Ishikawa (cell line): ENCODE data around the gene CPN2.

Experiments
- CEBPB ChIP-seq: IDR thresholded peaks from 2 replicates; pipeline ENCODE4 v1.6.1; 2012
- CREB1 ChIP-seq: IDR thresholded peaks from 2 replicates; pipeline ENCODE4 v1.6.1; 2012; ENCODE audit warnings: low read depth
- EGR1 ChIP-seq: IDR thresholded peaks from 2 replicates; pipeline ENCODE4 v1.6.1; 2012
- EP300 ChIP-seq: IDR thresholded peaks from 2 replicates; pipeline ENCODE4 v1.6.1; 2012; ENCODE audit warnings: borderline replicate concordance
- FOXM1 ChIP-seq: IDR thresholded peaks from 2 replicates; pipeline ENCODE4 v1.6.1; 2012; ENCODE audit warnings: low read depth, borderline replicate concordance
- NFIC ChIP-seq: IDR thresholded peaks from 2 replicates; pipeline ENCODE4 v1.6.1; 2012
- RAD21 ChIP-seq: IDR thresholded peaks from 2 replicates; pipeline ENCODE4 v1.6.1; 2012; ENCODE audit warnings: low read depth
- TAF1 ChIP-seq: IDR thresholded peaks from 2 replicates; pipeline ENCODE4 v1.6.1; 2012; ENCODE audit warnings: low read depth, mild to moderate bottlenecking
- TCF12 ChIP-seq: IDR thresholded peaks from 2 replicates; pipeline ENCODE4 v1.6.1; 2012; ENCODE audit warnings: low read depth
- TEAD4 ChIP-seq: IDR thresholded peaks from 2 replicates; pipeline ENCODE4 v1.6.1; 2012
- YY1 ChIP-seq: IDR thresholded peaks from 2 replicates; pipeline ENCODE4 v1.6.1; 2012; ENCODE audit warnings: low read depth
- ZBTB7A ChIP-seq: IDR thresholded peaks from 2 replicates; pipeline ENCODE4 v1.6.1; 2012; ENCODE audit warnings: low read depth
- TF ChIP-seq, protein P1 (sequence below): IDR thresholded peaks from 2 replicates; pipeline ENCODE4 v1.6.1; 2012
- TF ChIP-seq, protein P2 (sequence below): IDR thresholded peaks from 2 replicates; pipeline ENCODE4 v1.6.1; 2012; ENCODE audit warnings: low read depth, mild to moderate bottlenecking
- TF ChIP-seq, protein P3 (sequence below): IDR thresholded peaks from 2 replicates; pipeline ENCODE4 v1.6.1; 2012

Gene CPN2, protein sequence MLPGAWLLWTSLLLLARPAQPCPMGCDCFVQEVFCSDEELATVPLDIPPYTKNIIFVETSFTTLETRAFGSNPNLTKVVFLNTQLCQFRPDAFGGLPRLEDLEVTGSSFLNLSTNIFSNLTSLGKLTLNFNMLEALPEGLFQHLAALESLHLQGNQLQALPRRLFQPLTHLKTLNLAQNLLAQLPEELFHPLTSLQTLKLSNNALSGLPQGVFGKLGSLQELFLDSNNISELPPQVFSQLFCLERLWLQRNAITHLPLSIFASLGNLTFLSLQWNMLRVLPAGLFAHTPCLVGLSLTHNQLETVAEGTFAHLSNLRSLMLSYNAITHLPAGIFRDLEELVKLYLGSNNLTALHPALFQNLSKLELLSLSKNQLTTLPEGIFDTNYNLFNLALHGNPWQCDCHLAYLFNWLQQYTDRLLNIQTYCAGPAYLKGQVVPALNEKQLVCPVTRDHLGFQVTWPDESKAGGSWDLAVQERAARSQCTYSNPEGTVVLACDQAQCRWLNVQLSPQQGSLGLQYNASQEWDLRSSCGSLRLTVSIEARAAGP

DNA sequence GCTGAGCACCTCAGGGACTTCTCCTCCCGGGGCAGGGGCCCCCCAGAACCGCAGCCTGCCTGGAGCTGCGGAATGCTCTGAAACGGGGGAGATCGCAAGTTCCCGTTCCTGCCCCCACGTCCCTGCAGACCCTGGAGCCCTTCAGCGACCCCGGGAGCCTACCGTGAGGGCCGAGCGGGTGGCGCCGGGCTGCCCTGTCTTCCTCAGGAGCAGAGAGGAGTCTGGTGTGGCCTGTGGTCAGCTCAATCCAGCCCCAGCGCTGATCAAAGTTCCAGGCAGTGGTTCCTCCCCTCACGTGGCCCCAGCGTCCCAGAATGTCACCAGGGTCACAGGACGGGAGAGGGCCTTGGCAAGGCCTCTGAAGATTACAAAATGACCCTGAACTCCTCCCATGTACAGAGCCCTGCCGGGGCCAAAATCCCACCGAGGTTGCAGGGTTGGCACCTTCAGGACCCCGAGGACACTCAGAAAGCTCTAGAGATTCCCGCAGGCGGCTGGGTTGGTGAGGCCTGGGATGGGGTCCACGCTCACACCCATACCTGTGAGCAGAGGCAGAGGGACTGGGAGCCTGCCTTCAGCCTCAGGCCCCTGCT is at the start of gene CPN2:
TSS of gene CPN2 (minus strand) at position 249 of the 593 bp plus-strand sequence. CDS start 8,626 bp downstream, outside the sequence.
- TF ChIP-seq CREB1 (no peak), TCF12 (no peak), YY1 (no peak), RAD21 (no peak), CEBPB (no peak), NFIC (no peak), TEAD4 (no peak), FOXM1 (no peak)
- TF ChIP-seq, protein P1, sequence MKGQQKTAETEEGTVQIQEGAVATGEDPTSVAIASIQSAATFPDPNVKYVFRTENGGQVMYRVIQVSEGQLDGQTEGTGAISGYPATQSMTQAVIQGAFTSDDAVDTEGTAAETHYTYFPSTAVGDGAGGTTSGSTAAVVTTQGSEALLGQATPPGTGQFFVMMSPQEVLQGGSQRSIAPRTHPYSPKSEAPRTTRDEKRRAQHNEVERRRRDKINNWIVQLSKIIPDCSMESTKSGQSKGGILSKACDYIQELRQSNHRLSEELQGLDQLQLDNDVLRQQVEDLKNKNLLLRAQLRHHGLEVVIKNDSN = no peak
- TF ChIP-seq, protein P2, sequence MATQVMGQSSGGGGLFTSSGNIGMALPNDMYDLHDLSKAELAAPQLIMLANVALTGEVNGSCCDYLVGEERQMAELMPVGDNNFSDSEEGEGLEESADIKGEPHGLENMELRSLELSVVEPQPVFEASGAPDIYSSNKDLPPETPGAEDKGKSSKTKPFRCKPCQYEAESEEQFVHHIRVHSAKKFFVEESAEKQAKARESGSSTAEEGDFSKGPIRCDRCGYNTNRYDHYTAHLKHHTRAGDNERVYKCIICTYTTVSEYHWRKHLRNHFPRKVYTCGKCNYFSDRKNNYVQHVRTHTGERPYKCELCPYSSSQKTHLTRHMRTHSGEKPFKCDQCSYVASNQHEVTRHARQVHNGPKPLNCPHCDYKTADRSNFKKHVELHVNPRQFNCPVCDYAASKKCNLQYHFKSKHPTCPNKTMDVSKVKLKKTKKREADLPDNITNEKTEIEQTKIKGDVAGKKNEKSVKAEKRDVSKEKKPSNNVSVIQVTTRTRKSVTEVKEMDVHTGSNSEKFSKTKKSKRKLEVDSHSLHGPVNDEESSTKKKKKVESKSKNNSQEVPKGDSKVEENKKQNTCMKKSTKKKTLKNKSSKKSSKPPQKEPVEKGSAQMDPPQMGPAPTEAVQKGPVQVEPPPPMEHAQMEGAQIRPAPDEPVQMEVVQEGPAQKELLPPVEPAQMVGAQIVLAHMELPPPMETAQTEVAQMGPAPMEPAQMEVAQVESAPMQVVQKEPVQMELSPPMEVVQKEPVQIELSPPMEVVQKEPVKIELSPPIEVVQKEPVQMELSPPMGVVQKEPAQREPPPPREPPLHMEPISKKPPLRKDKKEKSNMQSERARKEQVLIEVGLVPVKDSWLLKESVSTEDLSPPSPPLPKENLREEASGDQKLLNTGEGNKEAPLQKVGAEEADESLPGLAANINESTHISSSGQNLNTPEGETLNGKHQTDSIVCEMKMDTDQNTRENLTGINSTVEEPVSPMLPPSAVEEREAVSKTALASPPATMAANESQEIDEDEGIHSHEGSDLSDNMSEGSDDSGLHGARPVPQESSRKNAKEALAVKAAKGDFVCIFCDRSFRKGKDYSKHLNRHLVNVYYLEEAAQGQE = no peak

DNA sequence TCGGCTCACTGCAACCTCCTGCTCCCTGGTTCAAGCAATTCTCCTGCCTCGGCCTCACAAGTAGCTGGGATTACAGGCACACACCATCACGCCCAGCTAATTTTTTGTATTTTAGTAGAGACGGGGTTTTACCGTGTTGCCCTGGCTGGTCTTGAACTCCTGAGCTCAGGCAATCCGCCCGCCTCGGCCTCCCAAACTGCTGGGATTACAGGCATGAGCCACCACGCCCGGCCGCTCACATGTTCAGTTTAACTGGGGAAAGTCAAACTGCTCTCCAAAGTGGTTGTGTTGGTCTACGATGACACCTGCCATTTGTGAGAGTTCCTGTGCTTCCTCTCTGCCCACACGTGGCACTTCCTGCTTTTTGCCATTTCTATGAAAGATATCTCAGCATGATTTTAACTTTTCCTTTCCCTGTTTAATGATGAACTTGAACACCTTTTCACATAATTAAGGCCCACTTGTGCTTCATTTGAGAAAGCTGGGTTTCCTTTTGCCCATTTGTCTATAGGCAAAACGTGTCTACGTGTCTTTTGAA is 48.8 kb upstream of the CPN2 start:
- TF ChIP-seq TCF12 = no peak
- no peak for TF ChIP-seq RAD21
- no peak for TF ChIP-seq EGR1
- TF ChIP-seq TAF1 = no peak

DNA sequence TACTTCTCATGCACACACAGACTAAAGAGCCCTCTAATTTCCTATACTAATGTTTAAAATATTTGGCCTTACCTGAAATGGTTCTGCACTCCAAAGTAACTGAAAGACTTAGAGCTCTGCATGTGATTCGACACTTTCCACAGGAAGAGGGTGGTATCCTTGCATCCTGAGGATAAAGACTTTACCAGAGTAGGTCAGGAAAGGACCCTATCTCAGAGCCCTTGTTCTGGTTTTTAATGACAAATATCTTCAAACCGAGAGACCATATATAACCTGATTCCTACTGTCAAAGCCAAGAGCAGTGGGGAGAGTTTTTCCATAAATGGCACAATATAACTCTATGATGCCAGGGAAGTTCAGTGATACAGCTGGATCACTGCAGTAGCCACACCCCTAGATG is 48.0 kb upstream of the CPN2 start, which contains the start of gene GP5:
TSS of gene GP5 (minus strand) at position 101 of the 400 bp plus-strand sequence. CDS start 984 bp downstream, outside the sequence.
- TF ChIP-seq EGR1 (no peak), RAD21 (no peak), TAF1 (no peak), ZBTB7A (no peak), NFIC (no peak), FOXM1 (no peak), EP300 (no peak), YY1 (no peak), CREB1 (no peak)
- TF ChIP-seq, protein P2 = no peak

DNA sequence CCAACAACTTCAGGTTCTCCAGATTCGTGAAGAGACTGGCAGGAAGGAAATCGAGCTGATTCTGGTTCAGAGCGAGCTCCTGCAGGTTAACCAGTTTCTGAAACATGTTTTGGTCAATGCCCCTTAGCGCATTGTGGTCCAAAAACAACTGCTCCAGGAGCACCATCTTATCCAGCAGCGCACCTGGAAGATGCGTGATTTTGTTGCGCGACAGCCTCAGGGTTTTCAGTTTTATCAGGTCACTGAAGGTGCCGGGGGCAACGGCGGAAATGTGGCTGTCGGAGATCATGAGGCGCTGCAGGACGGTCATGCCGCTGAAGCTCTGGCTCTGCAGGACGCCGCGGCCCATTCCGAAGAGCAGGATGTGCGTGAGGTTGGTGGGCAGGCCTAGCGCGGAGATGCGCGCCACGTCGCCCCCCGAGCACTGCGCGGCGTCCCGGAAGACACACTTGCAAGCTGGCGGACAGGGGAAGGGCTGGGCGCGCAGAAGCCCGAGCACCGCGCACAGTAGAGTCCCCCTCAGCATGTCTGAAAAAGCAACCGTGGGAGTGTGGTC is 46.7 kb upstream of the CPN2 start:
- TF ChIP-seq CREB1 = no peak
- no peak for TF ChIP-seq TCF12
- TF ChIP-seq CEBPB = no peak
- no peak for TF ChIP-seq RAD21
- TF ChIP-seq, protein P1 = no peak

DNA sequence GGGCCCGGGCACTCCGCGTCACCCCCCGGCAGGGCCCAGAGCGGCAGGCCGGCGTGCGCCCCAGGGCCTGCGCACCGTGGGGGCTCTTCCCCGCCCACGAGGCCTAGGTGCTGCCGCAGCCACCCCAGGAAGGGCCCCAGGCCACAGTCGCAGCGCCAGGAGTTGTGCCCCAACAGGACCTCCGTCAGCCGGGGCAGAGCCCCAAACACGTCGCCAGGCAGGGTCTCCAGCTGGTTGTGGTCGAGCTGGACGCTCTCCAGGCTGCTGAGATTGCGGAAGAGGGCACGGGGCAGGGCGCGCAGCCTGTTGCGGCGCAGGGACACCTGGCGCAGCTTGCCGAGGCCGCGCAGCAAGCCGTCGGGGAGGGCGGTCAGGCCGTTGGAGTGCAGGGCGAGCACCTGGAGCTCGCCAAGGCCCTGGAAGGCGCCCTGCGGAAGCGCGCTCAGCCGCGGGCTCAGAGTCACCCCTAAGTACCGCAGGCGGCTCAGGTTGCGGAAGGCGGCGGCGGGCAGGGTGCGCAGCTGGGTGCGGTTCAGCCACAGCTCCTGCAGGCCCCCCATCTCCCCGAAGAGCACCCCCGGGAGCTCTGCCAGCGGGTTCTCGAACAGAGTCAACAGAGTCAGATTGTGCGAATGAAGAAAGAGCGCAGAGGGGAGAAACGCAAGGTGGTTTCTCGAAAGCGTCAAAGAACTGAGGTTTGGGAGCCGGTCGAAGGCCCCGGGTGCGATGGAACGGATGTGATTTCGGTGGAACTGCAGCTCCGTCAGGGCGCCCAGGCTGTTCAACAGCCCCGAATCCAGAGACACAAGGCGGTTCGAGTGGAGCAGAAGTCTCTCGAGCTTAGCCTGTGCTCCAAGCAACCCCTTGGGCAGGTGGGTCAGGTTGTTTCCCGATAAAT is 46.0 kb upstream of the CPN2 start:
- TF ChIP-seq EGR1 = no peak
- no peak for TF ChIP-seq RAD21
- TF ChIP-seq TAF1 = no peak
- TF ChIP-seq FOXM1 = no peak
- TF ChIP-seq CEBPB = no peak
- no peak for TF ChIP-seq TCF12
- TF ChIP-seq, protein P3, sequence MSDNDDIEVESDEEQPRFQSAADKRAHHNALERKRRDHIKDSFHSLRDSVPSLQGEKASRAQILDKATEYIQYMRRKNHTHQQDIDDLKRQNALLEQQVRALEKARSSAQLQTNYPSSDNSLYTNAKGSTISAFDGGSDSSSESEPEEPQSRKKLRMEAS = no peak
- no peak for TF ChIP-seq ZBTB7A
